Neural cell (in vitro differentiated cells): Measurements from ENCODE around the gene HECW1. TPM values are rescaled to one million over a fixed set of nuclear protein-coding genes. Genes with fewer than 3 reads are reported as not detected.

Experiments used
- H2AFZ ChIP-seq: fragments of 200-600, 300-800 bp; sonication (generic), shearing (Covaris generic); 2 replicates; pipeline ENCODE4 v1.6.0; 2014; ENCODE audit warnings: low read depth, mild to moderate bottlenecking, antibody characterized with exemption, low read length, moderate library complexity
- H3F3A ChIP-seq: fragments of 200-600 bp; shearing (Covaris generic); 2 replicates; pipeline ENCODE4 v1.6.1; 2016; ENCODE audit warnings: mild to moderate bottlenecking, moderate library complexity, mixed read lengths, antibody characterized with exemption, low read length; ENCODE audit not compliant: insufficient read depth, poor library complexity, severe bottlenecking
- H3K27ac ChIP-seq: fragments of 200-600, 300-800 bp; sonication (generic), shearing (Covaris generic); 2 replicates; pipeline ENCODE4 v1.5.1; 2014; ENCODE audit warnings: mild to moderate bottlenecking, low read length, moderate library complexity
- H3K27me3 ChIP-seq: fragments of 300-800, 200-600 bp; sonication (generic), shearing (Covaris generic); 2 replicates; pipeline ENCODE4 v1.6.0; 2014; ENCODE audit warnings: mild to moderate bottlenecking, low read depth, low read length, moderate library complexity; ENCODE audit not compliant: insufficient read depth
- H3K36me3 ChIP-seq: fragments of 300-800, 200-600 bp; sonication (generic), shearing (Covaris generic); 2 replicates; pipeline ENCODE4 v1.5.1; 2014; ENCODE audit warnings: mild to moderate bottlenecking, antibody characterized with exemption, low read length, moderate library complexity; ENCODE audit not compliant: insufficient read depth
- H3K4me2 ChIP-seq: fragments of 300-800, 200-600 bp; sonication (generic), shearing (Covaris generic); 2 replicates; pipeline ENCODE4 v1.6.0; 2014; ENCODE audit warnings: mild to moderate bottlenecking, low read length
- H3K4me3 ChIP-seq: fragments of 300-800, 200-600 bp; sonication (generic), shearing (Covaris generic); 2 replicates; pipeline ENCODE4 v1.5.1; 2014; ENCODE audit warnings: mild to moderate bottlenecking, low read length, moderate library complexity
- H3K79me2 ChIP-seq: fragments of 200-600 bp; shearing (Covaris generic); replicated peaks from 2 replicates; pipeline ENCODE4 v1.6.0; 2014; ENCODE audit warnings: mild to moderate bottlenecking, low read length, moderate library complexity; ENCODE audit not compliant: insufficient read depth
- H3K9ac ChIP-seq: fragments of 300-800, 200-600 bp; sonication (generic), shearing (Covaris generic); 2 replicates; pipeline ENCODE4 v1.6.1; 2016; ENCODE audit warnings: mild to moderate bottlenecking, low read length, mixed read lengths
- H3K9me2 ChIP-seq: fragments of 200-600 bp; shearing (Covaris generic); 2 replicates; pipeline ENCODE4 v1.6.1; 2016; ENCODE audit warnings: mild to moderate bottlenecking, low read length, mixed read lengths; ENCODE audit not compliant: insufficient read depth
- H3K9me3 ChIP-seq: fragments of 200-600, 300-800 bp; sonication (generic), shearing (Covaris generic); 2 replicates; pipeline ENCODE4 v1.6.1; 2016; ENCODE audit warnings: mild to moderate bottlenecking, mixed run types, low read length, moderate library complexity, mixed read lengths
- H4K20me1 ChIP-seq: fragments of 200-600 bp; shearing (Covaris generic); 2 replicates; pipeline ENCODE4 v1.6.1; 2016; ENCODE audit warnings: mild to moderate bottlenecking, mixed run types; ENCODE audit not compliant: insufficient read depth
- CTCF ChIP-seq: fragments of 450-650 bp; IDR thresholded peaks from 2 replicates; pipeline ENCODE4 v1.5.1; 2014; ENCODE audit warnings: antibody characterized with exemption, mild to moderate bottlenecking, moderate library complexity; ENCODE audit not compliant: poor library complexity, severe bottlenecking
- EP300 ChIP-seq: fragments of 450-650 bp; conservative IDR thresholded peaks from 2 replicates; pipeline ENCODE4 v1.6.1; 2014; ENCODE audit warnings: antibody characterized with exemption, mild to moderate bottlenecking, moderate library complexity; ENCODE audit not compliant: poor library complexity, severe bottlenecking
- EZH2 ChIP-seq: fragments of 200-600, 300-800 bp; shearing (Covaris generic), sonication (generic); IDR thresholded peaks from 2 replicates; pipeline ENCODE4 v1.6.1; 2014; ENCODE audit warnings: antibody characterized with exemption, low read length, borderline replicate concordance, mild to moderate bottlenecking; ENCODE audit not compliant: insufficient read depth, poor library complexity, severe bottlenecking
- MXI1 ChIP-seq: fragments of 450-650 bp; conservative IDR thresholded peaks from 2 replicates; pipeline ENCODE4 v1.6.1; 2014; ENCODE audit warnings: antibody characterized with exemption, mild to moderate bottlenecking; ENCODE audit not compliant: poor library complexity, severe bottlenecking
- POLR2AphosphoS5 ChIP-seq: IDR thresholded peaks from 2 replicates; pipeline ENCODE4 v1.6.1; 2012
- RAD21 ChIP-seq: fragments of 450-650 bp; conservative IDR thresholded peaks from 2 replicates; pipeline ENCODE4 v1.6.1; 2014; ENCODE audit warnings: antibody characterized with exemption, mild to moderate bottlenecking, moderate library complexity
- REST ChIP-seq: IDR thresholded peaks from 2 replicates; pipeline ENCODE4 v1.6.1; 2012; ENCODE audit warnings: borderline replicate concordance
- SMC3 ChIP-seq: fragments of 450-650 bp; conservative IDR thresholded peaks from 2 replicates; pipeline ENCODE4 v1.6.1; 2014; ENCODE audit warnings: antibody characterized with exemption, mild to moderate bottlenecking, moderate library complexity; ENCODE audit not compliant: poor library complexity
- TAF1 ChIP-seq: IDR thresholded peaks from 2 replicates; pipeline ENCODE4 v1.6.1; 2012; ENCODE audit warnings: low read depth
- polyA plus RNA-seq: library from polyadenylated mRNA; depleted of rRNA; stranded (reverse); fragments of >200 nt; gene quantifications from 2 replicates; pipeline ENCODE4 v1.2.3, GENCODE V29; 2014

The HECW1 gene
- polyA plus RNA-seq, 1 donor from 2014 or later, result 13.8 TPM

- H3K4me2 ChIP-seq, result no peak overlapping the region
- H3K36me3 ChIP-seq, result peaks cover 19% of the 10 kb centered on the region
- no peak for TF ChIP-seq TAF1
- no peak for TF ChIP-seq EZH2
- no peak for TF ChIP-seq EP300
- TF ChIP-seq CTCF, result no peak
- no peak for TF ChIP-seq SMC3
- no peak for TF ChIP-seq REST
- no peak for TF ChIP-seq POLR2AphosphoS5
- TF ChIP-seq RAD21, result no peak
- TF ChIP-seq MXI1, result no peak
- no peaks in the 10 kb centered on the region for H3K9me3 ChIP-seq
- no peaks in the 10 kb centered on the region for H3K79me2 ChIP-seq
- no peaks in the 10 kb centered on the region for H3F3A ChIP-seq
- no peaks in the 10 kb centered on the region for H4K20me1 ChIP-seq
- H2AFZ ChIP-seq, result no peak overlapping the region
- no peak overlapping the region for H3K27ac ChIP-seq
- H3K9ac ChIP-seq, result no peak overlapping the region
- H3K9me2 ChIP-seq, result no peaks in the 10 kb centered on the region
- no peak overlapping the region for H3K4me3 ChIP-seq
- H3K27me3 ChIP-seq, result no peaks in the 10 kb centered on the region
Observed at GRCh38 chr7:43505412-43505811, 393.0 kb downstream of the HECW1 start.

- TF ChIP-seq SMC3, result no peak
- TF ChIP-seq RAD21, result no peak
- TF ChIP-seq EP300, result no peak
- no peak for TF ChIP-seq EZH2
- Histone ChIP-seq H2AFZ (no peak overlapping the region), H3K27ac (no peak overlapping the region), H3K36me3 (peaks cover 19% of the 10 kb centered on the region), H3K27me3 (no peaks in the 10 kb centered on the region), H3K9ac (no peak overlapping the region), H3F3A (no peaks in the 10 kb centered on the region), H3K4me2 (no peak overlapping the region), H3K9me2 (no peaks in the 10 kb centered on the region), H3K4me3 (no peak overlapping the region), H4K20me1 (no peaks in the 10 kb centered on the region), H3K79me2 (no peaks in the 10 kb centered on the region), H3K9me3 (no peaks in the 10 kb centered on the region)
Observed at GRCh38 chr7:43506460-43506859, 394.0 kb downstream of the HECW1 start.

GRCh38 chr7:43508461-43508860 is 396.0 kb downstream of the HECW1 start:
- no peaks in the 10 kb centered on the region for H3F3A ChIP-seq
- H3K27ac ChIP-seq, result no peak overlapping the region
- no peaks in the 10 kb centered on the region for H3K9me2 ChIP-seq
- H3K4me3 ChIP-seq, result no peak overlapping the region
- H3K9ac ChIP-seq, result no peak overlapping the region
- H2AFZ ChIP-seq, result no peak overlapping the region
- no peaks in the 10 kb centered on the region for H4K20me1 ChIP-seq
- no peaks in the 10 kb centered on the region for H3K27me3 ChIP-seq
- no peak overlapping the region for H3K4me2 ChIP-seq
- H3K36me3 ChIP-seq, result peaks cover 16% of the 10 kb centered on the region
- no peak for TF ChIP-seq POLR2AphosphoS5
- no peak for TF ChIP-seq SMC3
- no peak for TF ChIP-seq EZH2
- no peak for TF ChIP-seq TAF1
- TF ChIP-seq EP300, result no peak
- TF ChIP-seq MXI1, result no peak
- TF ChIP-seq CTCF, result no peak
- no peak for TF ChIP-seq RAD21
- no peaks in the 10 kb centered on the region for H3K9me3 ChIP-seq
- H3K79me2 ChIP-seq, result no peaks in the 10 kb centered on the region
